AG09309 (cell line): ENCODE results near the gene DPP10.

Experiments
- DNase-seq: peaks from one replicate; pipeline ENCODE4 v3.0.0-alpha.2; 2010; ENCODE audit warnings: low read depth
- H3K4me3 ChIP-seq: 2 replicates; pipeline ENCODE4 v1.5.1; 2011; ENCODE audit warnings: mild to moderate bottlenecking, low read depth, low read length, moderate library complexity; ENCODE audit not compliant: control insufficient read depth
- TF ChIP-seq, protein P1 (sequence below): IDR thresholded peaks from 2 replicates; pipeline ENCODE4 v1.5.1; 2011; ENCODE audit warnings: mild to moderate bottlenecking, low read depth, low read length, inconsistent platforms; ENCODE audit not compliant: insufficient read depth, control insufficient read depth; ENCODE audit errors: missing control alignments

Gene DPP10

DNA sequence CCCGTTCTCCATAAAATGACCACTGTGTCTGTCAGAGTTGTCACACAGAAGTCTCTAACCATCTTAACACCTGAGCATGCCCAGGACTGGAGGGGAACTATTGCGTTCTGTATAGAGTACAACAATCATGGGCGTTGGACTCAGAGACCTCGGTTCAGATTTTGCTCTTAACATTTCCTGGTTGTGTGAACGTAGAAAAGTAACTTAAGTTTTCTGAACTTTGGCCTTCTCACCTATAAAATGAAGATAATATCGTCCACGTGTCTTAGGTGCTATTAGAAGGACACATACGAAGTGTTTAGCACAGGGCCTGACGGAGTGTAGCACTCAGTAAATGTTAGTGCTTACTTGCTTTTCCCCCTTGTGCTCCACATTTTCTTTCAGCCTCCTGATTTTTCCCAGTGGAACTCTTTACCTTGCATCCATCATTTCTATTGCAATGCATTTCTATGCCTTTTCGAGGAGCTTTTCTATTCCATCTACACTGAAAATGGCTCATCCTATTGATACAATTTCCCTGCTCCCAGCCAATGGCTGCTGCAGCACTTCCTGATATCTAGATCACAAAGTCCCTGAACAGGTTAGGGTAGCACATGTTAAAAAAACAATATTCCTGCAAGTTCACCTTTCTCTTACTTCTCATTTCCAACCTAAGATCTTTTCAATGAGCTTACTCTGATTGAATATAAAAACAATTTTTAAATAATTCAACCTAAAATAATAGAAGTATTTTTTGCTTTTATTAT, 22.7 kb downstream of the DPP10 start:
- DNase-seq: no peak
- H3K4me3 ChIP-seq: no peak overlapping the region
- TF ChIP-seq, protein P1, sequence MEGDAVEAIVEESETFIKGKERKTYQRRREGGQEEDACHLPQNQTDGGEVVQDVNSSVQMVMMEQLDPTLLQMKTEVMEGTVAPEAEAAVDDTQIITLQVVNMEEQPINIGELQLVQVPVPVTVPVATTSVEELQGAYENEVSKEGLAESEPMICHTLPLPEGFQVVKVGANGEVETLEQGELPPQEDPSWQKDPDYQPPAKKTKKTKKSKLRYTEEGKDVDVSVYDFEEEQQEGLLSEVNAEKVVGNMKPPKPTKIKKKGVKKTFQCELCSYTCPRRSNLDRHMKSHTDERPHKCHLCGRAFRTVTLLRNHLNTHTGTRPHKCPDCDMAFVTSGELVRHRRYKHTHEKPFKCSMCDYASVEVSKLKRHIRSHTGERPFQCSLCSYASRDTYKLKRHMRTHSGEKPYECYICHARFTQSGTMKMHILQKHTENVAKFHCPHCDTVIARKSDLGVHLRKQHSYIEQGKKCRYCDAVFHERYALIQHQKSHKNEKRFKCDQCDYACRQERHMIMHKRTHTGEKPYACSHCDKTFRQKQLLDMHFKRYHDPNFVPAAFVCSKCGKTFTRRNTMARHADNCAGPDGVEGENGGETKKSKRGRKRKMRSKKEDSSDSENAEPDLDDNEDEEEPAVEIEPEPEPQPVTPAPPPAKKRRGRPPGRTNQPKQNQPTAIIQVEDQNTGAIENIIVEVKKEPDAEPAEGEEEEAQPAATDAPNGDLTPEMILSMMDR: no peak

DNA sequence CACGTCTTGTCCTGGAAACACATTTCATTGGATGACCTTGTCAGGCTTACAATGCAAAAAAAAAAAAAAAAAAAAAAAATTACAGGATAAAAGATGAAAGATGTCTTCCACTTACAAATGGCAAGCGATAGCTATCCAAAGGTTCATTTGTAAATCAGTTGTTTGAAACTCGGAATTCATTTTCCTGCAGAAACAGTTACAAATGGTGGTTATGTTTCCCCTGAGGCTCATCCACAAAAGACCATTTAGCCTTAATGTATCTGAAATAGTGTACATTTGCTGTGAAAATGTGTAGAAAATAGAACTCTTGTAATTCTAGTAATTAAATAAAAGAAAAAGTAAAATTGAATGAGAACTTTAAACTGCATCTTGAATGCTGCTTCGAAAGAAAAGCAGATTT, 25.9 kb downstream of the DPP10 start:
- no peak for DNase-seq
- no peak overlapping the region for H3K4me3 ChIP-seq
- TF ChIP-seq, protein P1: no peak

DNA sequence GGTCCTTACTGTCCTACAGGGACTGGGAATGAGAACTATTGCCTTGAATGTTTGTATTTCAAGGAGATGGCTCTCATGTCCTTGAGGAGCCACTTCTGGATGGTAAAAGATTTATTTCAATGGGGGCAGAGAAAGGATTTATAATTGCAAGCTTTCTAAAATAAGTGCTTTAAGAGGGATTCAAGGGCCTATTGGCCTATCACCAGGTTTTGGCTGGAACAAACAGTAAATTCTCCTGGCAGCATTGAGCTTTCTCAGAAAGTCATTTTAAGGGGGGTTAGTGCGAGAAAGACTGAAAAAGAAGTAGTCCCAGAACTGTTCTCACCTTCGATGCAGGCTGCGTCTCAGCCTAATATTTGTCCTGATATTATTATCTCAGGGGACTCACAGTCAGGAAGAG, 29.8 kb downstream of the DPP10 start:
- TF ChIP-seq, protein P1: no peak

DNA sequence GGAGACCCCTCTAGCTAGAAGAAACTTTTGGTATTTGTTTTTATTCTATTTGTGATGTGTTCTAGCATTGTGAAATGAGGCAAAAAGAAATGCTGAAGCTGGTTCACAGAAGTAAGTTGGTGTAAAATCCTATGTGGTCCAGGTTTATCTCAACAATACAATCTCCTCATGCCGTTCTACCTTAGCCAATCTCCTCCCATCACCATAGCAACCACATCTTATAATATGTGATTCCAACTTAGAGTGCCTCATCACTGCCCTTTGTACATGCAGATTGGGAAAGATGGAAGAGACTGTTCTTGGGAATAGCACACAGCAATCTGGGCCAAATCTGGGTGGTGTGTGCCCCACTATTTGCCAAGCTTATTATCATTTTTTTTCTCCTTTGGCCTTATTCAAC, 30.3 kb downstream of the DPP10 start:
- H3K4me3 ChIP-seq: no peak overlapping the region
- TF ChIP-seq, protein P1: no peak
- no peak for DNase-seq

More for the DNA sequence above, 29.8 kb downstream of the DPP10 start:
- no peak overlapping the region for H3K4me3 ChIP-seq
- DNase-seq: no peak

DNA sequence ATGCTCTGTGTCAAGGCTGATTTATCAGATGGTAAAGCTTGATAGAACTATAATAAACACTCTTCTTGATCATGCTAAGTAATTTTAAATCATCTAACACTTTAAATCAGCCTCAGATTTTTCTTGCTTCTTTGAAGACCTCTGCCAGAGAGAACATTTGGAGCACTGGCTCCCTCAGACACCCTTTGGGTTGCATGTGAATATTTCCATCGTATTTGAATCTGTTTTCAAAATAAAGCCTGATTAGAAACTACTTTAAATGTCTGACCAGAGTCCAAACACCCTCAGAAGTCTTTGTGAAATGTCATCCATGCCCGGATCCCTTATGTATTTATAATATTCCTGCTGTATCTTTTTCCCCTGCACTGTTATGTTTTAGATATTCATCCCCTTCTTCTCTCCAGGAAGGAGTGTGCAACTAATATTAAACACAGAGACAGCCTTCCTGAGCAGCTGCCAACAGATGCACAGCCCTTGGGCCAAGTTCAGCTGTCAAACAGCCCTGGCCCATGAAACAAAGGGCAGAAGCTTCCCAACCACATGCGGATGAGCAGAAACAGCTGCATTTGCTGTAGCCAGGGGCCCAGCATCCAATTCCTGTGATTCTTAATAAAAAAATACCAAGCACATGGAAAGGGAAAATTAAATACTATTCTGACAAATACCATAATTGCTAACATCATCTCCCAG, 46.5 kb downstream of the DPP10 start:
- TF ChIP-seq, protein P1: no peak
- H3K4me3 ChIP-seq: no peak overlapping the region
- no peak for DNase-seq

DNA sequence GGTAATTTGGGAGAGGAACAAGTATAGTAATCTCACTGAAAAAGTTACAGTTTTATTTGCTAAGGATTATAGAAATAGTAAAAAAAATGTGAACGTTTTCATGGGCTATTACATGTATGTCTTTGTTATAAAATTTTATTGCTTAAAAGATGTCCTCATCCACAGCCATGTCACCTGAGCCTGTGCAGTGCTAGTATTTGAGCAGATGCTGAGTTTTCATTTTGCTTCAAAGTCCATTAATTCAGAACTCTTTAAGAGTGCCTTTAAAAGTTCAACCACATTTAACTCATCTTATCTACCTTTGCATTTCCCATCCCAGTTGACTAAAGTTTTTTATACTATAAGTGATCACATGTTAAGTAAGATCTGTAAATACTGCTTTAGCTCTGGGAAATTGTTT, 52.6 kb downstream of the DPP10 start:
- H3K4me3 ChIP-seq: no peak overlapping the region
- TF ChIP-seq, protein P1: no peak
- DNase-seq: no peak

DNA sequence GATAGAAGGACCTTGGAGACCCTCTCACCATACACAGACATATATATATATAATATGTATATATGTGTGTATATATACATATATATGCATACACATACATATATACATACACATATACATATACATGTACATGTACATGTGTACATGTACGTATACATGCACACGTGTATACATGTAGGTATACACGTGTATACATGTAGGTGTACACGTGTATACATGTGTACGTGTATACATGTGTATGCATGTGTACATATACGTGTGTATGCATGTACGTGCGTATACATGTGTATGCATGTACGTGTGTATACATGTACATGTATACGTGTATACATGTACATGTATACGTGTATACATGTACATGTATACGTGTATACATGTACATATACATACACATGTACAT, 54.5 kb downstream of the DPP10 start:
- H3K4me3 ChIP-seq: no peak overlapping the region
- TF ChIP-seq, protein P1: no peak
- no peak for DNase-seq
